Measurements from ENCODE around the gene CST3.
"Not testable (repeated sequence)": the region's sequence is repeated elsewhere in the genome, so short reads cannot be mapped to it uniquely, and the experiment has no call there.

CST3 gene

GRCh38 chr20:23661002-23661429, 23.3 kb upstream of the CST3 start:
- no peak for DNase-seq

- peak; percentile 61 for DNase-seq
Measured at GRCh38 chr20:23659989-23660837, 22.5 kb upstream of the CST3 start.

GRCh38 chr20:23659610-23659988, 21.8 kb upstream of the CST3 start:
- DNase-seq: not testable (repeated sequence)

DNA sequence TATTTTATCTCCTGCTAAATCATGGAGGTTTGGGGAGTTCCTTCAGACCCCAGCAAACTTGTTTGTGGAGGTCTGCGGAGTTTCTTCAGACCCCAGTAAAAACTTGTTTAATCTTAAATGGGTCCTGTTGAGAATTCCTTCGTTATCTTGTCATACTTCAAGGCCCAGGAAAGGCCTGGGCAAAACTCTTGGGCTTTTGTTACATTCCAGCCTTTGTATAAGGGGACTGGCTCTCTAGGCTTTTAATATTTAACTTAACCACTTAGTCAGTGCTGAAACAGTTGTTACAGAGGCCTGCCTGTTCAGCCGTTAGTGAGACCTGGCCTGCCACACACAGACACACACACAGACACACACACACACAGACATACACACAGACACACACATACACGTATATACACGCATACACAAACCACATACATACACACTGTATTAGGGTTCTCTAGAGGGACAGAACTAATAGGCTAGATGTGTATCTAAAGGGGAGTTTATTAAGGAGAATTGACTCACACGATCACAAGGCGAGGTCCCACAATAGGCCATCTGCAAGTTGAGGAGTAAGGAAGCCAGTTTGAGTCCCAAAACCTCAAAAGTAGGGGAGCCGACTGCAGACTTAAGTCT, 21.3 kb upstream of the CST3 start:
- DNase-seq: no peak

DNA sequence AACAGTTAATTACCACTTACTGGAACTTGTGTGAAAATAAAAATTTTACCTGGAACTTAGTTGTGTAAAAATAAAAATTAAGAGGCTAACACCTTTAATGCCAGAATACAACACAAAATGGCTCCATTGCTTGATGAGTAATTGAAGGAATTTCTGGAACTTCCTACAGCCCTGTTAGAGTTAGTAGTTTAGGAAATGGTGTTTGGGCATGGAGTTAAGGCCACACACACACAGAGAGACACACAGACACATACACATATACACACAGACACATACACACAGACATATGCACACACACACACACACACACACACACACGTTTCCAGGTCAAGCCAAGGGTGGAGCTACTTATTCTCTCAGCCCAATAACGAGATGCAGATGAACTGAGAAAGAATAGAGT, 20.6 kb upstream of the CST3 start:
- DNase-seq: no peak

- no peak for DNase-seq
Measured at GRCh38 chr20:23657202-23657601, 19.4 kb upstream of the CST3 start.

DNA sequence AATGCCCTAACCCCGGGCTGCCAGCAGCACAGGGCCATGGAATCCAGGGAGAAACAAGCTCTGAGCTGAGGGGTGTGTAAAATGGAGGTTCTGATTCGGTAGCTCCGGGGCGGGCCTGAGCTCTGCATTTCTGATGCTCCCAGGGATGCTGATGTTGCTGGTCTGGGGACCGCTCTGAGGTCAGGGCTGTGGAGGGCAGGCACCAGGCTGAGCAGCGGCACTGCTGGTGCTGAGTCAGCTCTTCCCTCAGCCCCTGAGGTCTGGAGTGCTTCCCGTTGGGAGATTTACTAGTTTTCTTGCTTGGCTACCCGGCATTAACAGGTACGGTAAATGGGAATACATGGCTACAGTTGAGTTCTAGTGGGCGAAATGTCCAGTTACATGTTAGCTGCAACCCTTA, 18.6 kb upstream of the CST3 start:
- no peak for DNase-seq

GRCh38 chr20:23655491-23656211, 17.9 kb upstream of the CST3 start:
- DNase-seq: no peak

DNA sequence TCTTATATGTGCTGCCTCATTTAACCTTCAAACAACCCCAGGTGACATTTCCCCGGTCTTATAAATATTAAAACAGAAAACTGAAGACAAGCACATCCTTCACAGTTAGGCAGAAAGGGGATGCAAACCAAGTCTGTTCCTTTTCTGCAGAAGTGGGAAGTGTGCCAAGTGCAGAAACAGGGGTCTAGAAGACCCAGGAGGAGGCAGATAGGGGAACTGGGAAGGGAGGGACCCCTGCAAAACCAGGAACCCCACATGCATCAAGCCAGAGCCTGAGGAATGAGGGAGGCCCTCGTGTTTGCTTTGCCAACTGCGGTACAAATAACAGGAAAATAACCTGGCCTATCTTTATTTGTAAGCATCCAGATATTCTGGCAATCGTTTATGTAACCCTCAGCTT, 17.0 kb upstream of the CST3 start:
- no peak for DNase-seq

DNA sequence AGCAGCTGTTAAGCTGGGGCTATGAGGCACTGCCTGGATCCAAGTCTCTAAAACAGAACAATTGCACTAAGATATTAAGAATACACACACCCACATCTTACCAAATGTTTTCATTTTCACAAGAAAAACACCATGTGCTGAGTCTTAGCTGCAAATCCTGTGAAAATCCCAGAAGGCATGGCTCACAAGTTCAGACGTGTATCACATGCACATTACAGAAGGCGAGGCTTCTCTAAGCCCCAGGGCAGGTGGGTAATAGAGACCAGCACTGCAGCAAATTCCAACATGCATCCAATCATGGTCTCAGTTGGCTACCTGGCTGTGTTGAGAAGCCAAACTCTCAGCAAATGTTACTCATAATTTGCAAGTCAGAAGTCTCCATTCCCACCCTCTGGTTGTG, 16.2 kb upstream of the CST3 start:
- DNase-seq: peak; percentile 40

GRCh38 chr20:23653400-23653938, 15.7 kb upstream of the CST3 start:
- no peak for DNase-seq

- no peak for DNase-seq
Measured at GRCh38 chr20:23652926-23653325, 15.2 kb upstream of the CST3 start.

DNA sequence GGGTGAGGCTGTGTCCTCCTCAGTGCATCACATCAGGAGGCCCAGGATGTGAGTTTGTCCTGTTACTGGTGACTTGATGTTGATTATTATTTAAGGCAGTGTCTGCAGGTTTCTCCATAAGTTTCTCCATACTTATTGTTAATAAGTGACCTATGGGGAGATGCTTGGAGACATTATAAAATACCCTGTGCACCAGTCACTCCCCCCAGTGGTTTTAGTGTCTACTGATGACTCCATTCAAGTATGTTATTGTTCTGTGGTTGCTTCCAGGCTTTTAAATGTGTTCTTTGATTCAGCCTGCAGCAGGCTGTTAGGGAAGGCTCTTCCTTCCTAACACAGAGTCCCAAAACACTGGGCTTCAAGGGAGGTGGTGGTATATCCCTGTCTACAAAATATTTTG, 14.6 kb upstream of the CST3 start:
- DNase-seq: no peak

DNA sequence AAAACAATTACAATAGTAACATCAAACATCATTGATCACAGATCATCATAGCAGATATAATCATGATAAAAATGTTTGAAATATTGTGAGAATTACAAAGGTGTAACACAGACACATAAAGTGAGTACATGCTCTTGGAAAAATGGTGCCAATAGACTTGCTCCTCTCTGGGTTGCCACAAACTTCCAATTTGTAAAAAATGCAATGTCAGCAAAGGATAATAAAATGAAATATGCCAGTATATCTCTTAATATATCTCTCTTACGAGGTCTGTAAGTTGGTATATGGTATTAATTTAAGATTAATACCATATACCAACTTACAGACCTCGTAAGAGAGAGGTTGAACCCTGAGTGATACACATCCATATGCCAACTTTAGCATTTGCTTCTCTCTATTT, 13.4 kb upstream of the CST3 start:
- no peak for DNase-seq

DNA sequence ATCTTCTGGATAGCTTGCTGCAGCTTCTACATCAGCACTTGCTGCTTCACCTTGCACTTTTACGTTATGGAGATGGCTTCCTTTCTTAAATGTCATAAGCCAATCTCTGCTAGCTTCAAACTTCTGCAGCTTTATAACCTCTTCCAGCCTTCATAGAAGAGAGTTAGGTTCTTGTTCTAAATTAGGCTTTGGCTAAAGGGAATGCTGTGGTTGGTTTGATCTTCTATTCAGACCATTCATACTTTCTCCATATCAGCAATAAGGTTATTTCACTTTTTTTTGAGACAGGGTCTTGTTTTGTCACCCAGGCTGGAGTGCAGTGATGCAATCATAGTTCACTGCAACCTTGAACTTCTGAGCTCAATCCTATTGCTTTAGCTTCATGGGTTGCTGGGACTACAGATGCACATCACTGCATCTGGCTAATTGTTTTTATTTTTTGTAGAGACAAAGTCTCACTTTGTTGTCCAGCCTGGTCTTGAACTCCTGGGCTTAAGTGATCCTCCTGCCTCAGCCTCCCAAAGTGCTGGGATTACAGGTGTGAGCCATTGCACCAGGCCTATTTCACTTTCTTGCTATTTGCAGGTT, 12.2 kb upstream of the CST3 start:
- DNase-seq: no peak

DNA sequence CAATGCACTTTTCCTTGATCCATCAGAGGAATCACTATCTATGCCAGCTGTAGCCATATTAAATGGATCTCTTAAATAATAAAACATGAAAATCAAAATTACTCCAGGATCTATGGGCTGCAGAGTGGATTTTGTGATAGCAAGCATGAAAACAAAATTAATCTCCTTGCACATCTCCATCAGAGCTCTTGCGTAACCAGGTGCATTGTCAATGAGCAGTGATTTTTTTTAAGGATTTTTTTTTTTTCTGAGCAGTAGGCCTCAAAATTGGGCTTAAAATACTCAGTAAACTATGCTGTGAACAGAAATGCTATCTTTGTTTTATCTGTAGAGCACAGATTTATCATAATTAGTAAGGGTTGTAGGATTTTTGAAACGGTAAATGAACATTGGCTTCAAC, 11.5 kb upstream of the CST3 start:
- no peak for DNase-seq

- DNase-seq: no peak
Measured at GRCh38 chr20:23647346-23647745, 9.6 kb upstream of the CST3 start.

DNA sequence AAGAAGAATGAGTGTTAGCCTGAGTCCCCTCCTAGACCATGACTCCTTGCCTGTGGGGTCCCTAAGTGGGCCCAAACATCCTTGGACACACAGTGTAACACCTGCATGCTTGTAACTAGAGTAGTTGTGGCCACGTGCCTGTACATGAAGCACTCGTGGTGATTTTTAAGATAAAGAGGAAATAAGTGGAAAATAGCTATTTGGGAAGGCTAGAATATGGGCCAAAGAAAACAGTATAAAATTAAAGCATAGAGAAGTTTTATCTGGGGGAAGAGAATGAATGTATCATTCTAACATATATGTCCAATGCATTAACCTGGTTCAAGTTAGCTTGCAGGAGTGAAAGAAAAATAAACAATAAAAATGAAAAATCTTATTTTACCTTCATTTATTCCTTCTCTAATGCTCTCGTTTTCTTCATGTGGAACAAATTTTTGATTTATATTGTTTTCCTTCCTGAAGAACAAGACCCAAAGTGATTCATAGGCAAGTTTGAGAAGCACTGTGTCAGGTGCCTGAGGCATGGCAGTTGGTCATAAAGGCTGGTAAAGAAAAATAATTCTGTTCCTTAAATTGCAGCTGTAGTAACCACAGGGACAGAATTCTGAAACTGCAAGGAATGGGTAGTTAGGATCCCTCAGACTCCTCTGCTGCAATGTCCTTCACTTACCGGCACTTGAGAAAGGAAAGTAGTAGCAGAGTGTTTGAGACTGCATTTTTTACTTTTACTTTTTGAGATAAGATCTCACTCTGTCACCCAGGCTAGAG, 8.5 kb upstream of the CST3 start:
- no peak for DNase-seq

DNA sequence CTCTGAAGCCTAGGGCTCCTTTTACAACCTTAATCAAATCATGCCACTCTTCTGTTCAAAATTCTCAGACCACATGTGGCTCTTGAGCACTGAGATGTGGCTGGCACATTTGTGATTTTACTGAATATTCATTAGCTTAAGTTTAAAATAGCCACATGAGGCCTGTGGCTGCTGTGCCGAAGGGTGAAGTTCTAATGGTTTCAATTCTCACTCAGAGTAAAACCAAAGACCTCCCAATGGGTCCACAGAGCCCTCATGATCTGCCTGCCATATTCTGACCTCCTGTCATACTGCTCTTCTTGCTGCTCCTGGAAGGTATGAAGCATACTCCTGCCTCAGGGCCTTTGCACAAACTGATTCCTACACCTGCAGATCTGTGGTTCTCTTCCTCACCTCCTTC, 7.8 kb upstream of the CST3 start:
- no peak for DNase-seq

- DNase-seq: no peak
Measured at GRCh38 chr20:23644164-23644563, 6.4 kb upstream of the CST3 start.

- DNase-seq: no peak
Measured at GRCh38 chr20:23643659-23644058, 5.9 kb upstream of the CST3 start.

DNA sequence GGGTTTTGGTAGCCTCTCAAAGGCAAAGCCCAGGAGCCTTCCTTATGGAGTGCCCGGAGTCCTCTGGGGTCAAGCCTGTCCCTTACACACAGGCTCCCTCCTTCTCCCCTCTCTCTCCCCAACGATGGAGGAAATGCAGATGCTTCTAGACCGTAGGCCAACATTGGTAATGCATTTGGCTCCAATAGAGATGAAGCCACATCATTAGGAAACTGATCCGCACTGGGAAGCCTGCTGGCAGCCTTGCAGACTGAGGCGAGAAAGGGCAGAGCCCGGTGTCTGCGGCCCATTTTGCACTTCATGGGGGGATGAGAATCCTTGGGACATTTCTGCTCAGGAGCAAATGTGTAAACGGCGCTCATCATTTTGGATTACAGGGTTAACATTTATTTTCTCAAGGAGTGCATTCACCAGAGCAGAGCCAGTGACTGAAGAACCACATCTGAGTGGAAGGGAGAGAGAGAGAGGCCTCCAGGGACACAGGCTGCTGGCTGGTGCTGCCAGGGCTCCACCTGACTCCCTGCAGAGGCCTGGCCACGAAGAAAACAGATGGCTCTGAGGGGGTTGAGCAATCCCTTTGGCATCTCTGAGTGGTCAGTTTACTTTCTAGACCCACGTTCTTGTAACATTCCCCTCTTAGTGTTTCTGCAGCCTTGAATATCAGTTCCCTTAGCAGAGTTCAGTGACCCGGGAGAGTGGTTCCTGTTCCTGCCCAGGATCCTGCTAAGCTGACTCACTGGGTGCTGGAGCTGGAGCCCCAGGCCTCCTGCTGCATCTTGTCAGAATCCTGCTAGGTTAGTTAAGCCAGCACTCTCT, 4.4 kb upstream of the CST3 start:
- DNase-seq: peak; percentile 58
